HepG2 (cell line): ENCODE measurements around the gene TSPAN32. TPM values are rescaled to one million over a fixed set of nuclear protein-coding genes. Genes with fewer than 3 reads are reported as not detected.

Experiments used
- ATAC-seq: fragments of 200-7000 bp; cut with Tn5 transposase; 3 replicates; pipeline ENCODE4 v1.9.1; 2020; ENCODE audit warnings: mild to moderate bottlenecking, moderate library complexity
- BruUV-seq: library from RNA; stranded (reverse); fragments of 400-500 nt; replicated peaks from 2 replicates; lab custom pipeline; 2021; lab: Mats Ljungman, UMichigan
- CTCF ChIA-PET: fragments of 300-600 bp; formaldehyde crosslinking; extraction: SDS; loops from one replicate; lab custom pipeline; 2021; ENCODE audit warnings: low total read pairs, inconsistent platforms, low intra/inter-chr PET ratio; lab: Yijun Ruan, JAX
- POLR2A ChIA-PET: fragments of 350-600 bp; sonication (Branson Sonifier 250); formaldehyde crosslinking; loops from one replicate; lab custom pipeline; 2020; ENCODE audit warnings: antibody characterized with exemption, inconsistent platforms; lab: Yijun Ruan, JAX
- DNase-seq: peaks from one replicate; pipeline ENCODE4 v3.0.0-alpha.2; 2015; ENCODE audit warnings: low spot score
- FAIRE-seq: peaks from 3 replicates; lab custom pipeline; 2011; peaks lifted over from hg19 to GRCh38; lab: Jason Lieb, UNC
- H2AFZ ChIP-seq: one replicate; pipeline ENCODE4 v1.6.1; 2011; ENCODE audit warnings: low read length, inconsistent platforms
- H3K27ac ChIP-seq: fragments of 300-600 bp; 3 replicates; pipeline ENCODE4 v1.8.0; 2011; ENCODE audit warnings: mixed run types, mild to moderate bottlenecking, mixed read lengths, low read length, inconsistent platforms; ENCODE audit not compliant: insufficient read depth; ENCODE audit errors: extremely low read length
- H3K27me3 ChIP-seq, 2 experiments: fragments of 200-600 bp in 1 of 2; 2 replicates in 1 of 2; 3 replicates in 1 of 2; pipeline versions ENCODE4 v1.6.0 to v1.8.0; 2011; ENCODE audit warnings: low read length in 2 of 2, mild to moderate bottlenecking in 2 of 2, moderate library complexity in 2 of 2, inconsistent platforms in 1 of 2; ENCODE audit not compliant: insufficient read depth in 2 of 2, control insufficient read depth in 1 of 2
- H3K36me3 ChIP-seq, 2 experiments: fragments of 200-600 bp in 1 of 2; replicated peaks in 1 of 2; 2 replicates in 1 of 2; 3 replicates in 1 of 2; pipeline versions ENCODE4 v1.5.1 to v1.8.0; 2011; ENCODE audit warnings: low read length in 2 of 2, inconsistent platforms in 1 of 2; ENCODE audit not compliant: insufficient read depth in 2 of 2, control insufficient read depth in 1 of 2
- H3K4me1 ChIP-seq: 2 replicates; pipeline ENCODE4 v1.5.1; 2012; ENCODE audit warnings: low read length, inconsistent platforms; ENCODE audit not compliant: insufficient read depth
- H3K4me2 ChIP-seq: 2 replicates; pipeline ENCODE4 v1.6.0; 2011; ENCODE audit warnings: low read depth, low read length, inconsistent platforms
- H3K4me3 ChIP-seq, 3 experiments: fragments of 200-600 bp in 1 of 3; sonication (generic), shearing (Covaris generic) in 1 of 3; replicated peaks in 1 of 3; 2 replicates each; pipeline ENCODE4 v1.5.1; 2011 to 2016; ENCODE audit warnings: low read length in 3 of 3, inconsistent platforms in 2 of 3, low read depth in 2 of 3, mild to moderate bottlenecking in 2 of 3, control low read depth in 1 of 3, mixed read lengths in 1 of 3; ENCODE audit not compliant: insufficient read depth in 1 of 3
- H3K79me2 ChIP-seq: one replicate; pipeline ENCODE4 v1.6.1; 2011; ENCODE audit warnings: low read length, inconsistent platforms; ENCODE audit not compliant: insufficient read depth
- H3K9ac ChIP-seq: 2 replicates; pipeline ENCODE4 v1.6.0; 2011; ENCODE audit warnings: mild to moderate bottlenecking, low read depth, low read length, inconsistent platforms; ENCODE audit not compliant: insufficient read depth
- H3K9me3 ChIP-seq: 2 replicates; pipeline ENCODE4 v1.5.1; 2012; ENCODE audit warnings: mild to moderate bottlenecking, low read length
- H4K20me1 ChIP-seq: 2 replicates; pipeline ENCODE4 v1.6.0; 2011; ENCODE audit warnings: inconsistent platforms, mild to moderate bottlenecking, low read length, moderate library complexity; ENCODE audit not compliant: insufficient read depth
- BCL6 ChIP-seq: IDR thresholded peaks from 2 replicates; pipeline ENCODE4 v1.6.1; 2016; ENCODE audit warnings: missing genetic modification reagents, missing compliant biosample characterization
- FIP1L1 ChIP-seq: fragments of 200-400 bp; formaldehyde crosslinking; IDR thresholded peaks from 2 replicates; pipeline ENCODE4 v1.6.1; 2018; ENCODE audit warnings: low read depth, mild to moderate bottlenecking, low read length, moderate library complexity, borderline replicate concordance; ENCODE audit not compliant: insufficient read depth
- GATA4 ChIP-seq: sonication (generic); IDR thresholded peaks from 2 replicates; pipeline ENCODE4 v1.6.1; 2016; ENCODE audit warnings: antibody characterized with exemption, low read depth, borderline replicate concordance
- IRF2 ChIP-seq: IDR thresholded peaks from 2 replicates; pipeline ENCODE4 v1.6.1; 2018; ENCODE audit warnings: missing genetic modification reagents, missing compliant biosample characterization
- SIN3B ChIP-seq: fragments of 150-350 bp; IDR thresholded peaks from 2 replicates; pipeline ENCODE4 v1.6.1; 2014; ENCODE audit warnings: low read length
- ZFP90 ChIP-seq: sonication (generic); formaldehyde crosslinking; IDR thresholded peaks from 2 replicates; pipeline ENCODE4 v1.8.0; 2022; ENCODE audit warnings: missing genetic modification reagents, mild to moderate bottlenecking, inconsistent platforms, borderline replicate concordance
- ZMYM3 ChIP-seq: sonication (generic); formaldehyde crosslinking; IDR thresholded peaks from 2 replicates; pipeline ENCODE4 v1.5.1; 2020; ENCODE audit warnings: mild to moderate bottlenecking, missing genetic modification reagents
- ZNF766 ChIP-seq: sonication (generic); formaldehyde crosslinking; IDR thresholded peaks from 2 replicates; pipeline ENCODE4 v1.5.0; 2020; ENCODE audit warnings: missing genetic modification reagents, borderline replicate concordance
- ZNF775 ChIP-seq: sonication (generic); formaldehyde crosslinking; IDR thresholded peaks from 2 replicates; pipeline ENCODE4 v1.4.0; 2020; ENCODE audit warnings: missing genetic modification reagents, mild to moderate bottlenecking, moderate library complexity, borderline replicate concordance
- WGBS: methylation state at CpG from one replicate; pipeline ENCODE4 v1.1.6; 2017; ENCODE audit warnings: low lambda C conversion rate; 5-methylcytosine and 5-hydroxymethylcytosine counted together
- in situ Hi-C: cut with HindIII; loops from 2 replicates; pipeline ENCODE4 v1.10.0; 2017; ENCODE audit warnings: low pct_unique_long_range_greater_than_20kb; ENCODE audit not compliant: extremely low pct_ligation_motif_present
- intact Hi-C: fragments of 100-400 bp; cut with micrococcal nuclease; formaldehyde crosslinking; loops from one replicate; pipeline ENCODE4 v1.10.0; 2022; ENCODE audit not compliant: unreplicated experiment
- polyA plus RNA-seq, 8 experiments: library from polyadenylated mRNA; depleted of rRNA in 3 of 8; stranded (reverse) in 7 of 8; unstranded in 1 of 8; fragments of >200 nt; fragmentation: Illumina TruSeq in 4 of 8; extraction: Trizol in 4 of 8; gene quantifications; 2 replicates each; pipeline versions ENCODE4 v1.2.1 to v1.2.3, GENCODE V29; 2011 to 2016; ENCODE audit warnings: low read depth in 4 of 8, missing spikeins in 1 of 8, mixed read lengths in 1 of 8; ENCODE audit not compliant: insufficient read depth in 1 of 8
- total RNA-seq, 5 experiments: library from RNA; depleted of rRNA; stranded (reverse); fragments of >200 nt; fragmentation: Illumina TruSeq; extraction: Trizol; gene quantifications; 2 replicates each; pipeline ENCODE4 v1.2.3, GENCODE V29; 2016; ENCODE audit warnings: low read depth in 1 of 5
- TF ChIP-seq, protein P1 (sequence below): sonication (generic); formaldehyde crosslinking; IDR thresholded peaks from 2 replicates; pipeline ENCODE4 v1.8.1; 2023; ENCODE audit warnings: mild to moderate bottlenecking, missing genetic modification reagents, borderline replicate concordance
- TF ChIP-seq, protein P2 (sequence below): sonication (generic); formaldehyde crosslinking; IDR thresholded peaks from 2 replicates; pipeline ENCODE4 v1.8.0; 2022; ENCODE audit warnings: mild to moderate bottlenecking, missing genetic modification reagents, moderate library complexity
- TF ChIP-seq, protein P3 (sequence below): sonication (generic); formaldehyde crosslinking; IDR thresholded peaks from 2 replicates; pipeline ENCODE4 v1.4.0; 2020; ENCODE audit warnings: missing genetic modification reagents, borderline replicate concordance

Gene TSPAN32
- total and polyA plus RNA-seq, 2 of the 13 experiments (the other 11 are each of a cell fraction or from before 2014, with no cell fraction given), result 0.09 to 0.70 TPM

DNA sequence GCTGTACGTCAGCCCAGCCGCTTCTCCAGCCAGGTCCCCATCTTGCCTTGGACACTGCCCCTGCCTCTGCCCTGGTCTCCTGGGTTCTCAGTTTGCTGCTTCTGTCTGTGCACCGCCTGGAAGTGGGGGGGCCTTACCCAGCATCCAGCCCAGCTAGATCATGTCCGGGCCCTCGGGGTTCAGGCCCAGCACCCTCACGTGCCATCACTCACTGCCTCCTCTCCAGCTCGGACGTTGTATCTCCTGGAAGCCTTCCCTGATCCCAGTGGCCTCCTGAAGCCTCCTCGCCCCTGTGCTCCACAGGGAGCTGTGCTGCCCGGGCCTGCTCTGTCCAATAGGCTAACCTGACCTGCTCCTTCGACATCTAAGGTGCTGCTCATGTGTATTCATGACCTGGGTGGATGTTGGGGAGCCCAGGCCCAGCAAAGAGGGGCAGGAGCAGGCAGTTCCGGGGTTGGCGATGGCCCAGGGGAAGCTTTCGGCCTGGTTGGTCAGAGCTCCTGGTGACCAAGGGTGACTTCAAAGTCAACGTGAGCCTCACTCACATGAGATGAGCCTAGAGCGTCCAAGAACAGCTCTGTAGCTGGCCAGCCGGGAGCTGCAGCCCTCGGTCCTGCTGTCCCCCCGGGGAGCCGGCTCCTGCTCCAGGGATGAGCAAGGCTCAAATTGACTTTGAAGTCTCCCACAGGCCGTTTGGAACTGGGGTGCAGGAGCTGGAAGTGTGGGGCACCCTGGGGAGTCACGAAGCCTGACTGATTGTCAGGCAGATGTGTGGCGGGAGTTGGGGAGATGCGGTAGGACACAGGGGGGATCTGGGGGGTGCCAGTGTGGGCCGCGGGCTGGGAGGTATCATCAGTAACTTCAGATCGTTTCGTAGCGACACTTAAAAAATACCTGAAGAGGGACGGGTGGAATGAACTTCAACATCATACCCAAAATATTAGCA lies 26.2 kb upstream of the TSPAN32 start:
- no peaks in the 10 kb centered on the region for H4K20me1 ChIP-seq
- TF ChIP-seq FIP1L1 (no peak), IRF2 (CRISPR knock-in tag) (no peak), ZFP90 (CRISPR knock-in tag) (no peak), ZNF766 (CRISPR knock-in tag) (no peak)
- TF ChIP-seq, protein P1, sequence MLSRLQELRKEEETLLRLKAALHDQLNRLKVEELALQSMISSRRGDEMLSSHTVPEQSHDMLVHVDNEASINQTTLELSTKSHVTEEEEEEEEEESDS, result no peak
- no peak overlapping the region for H3K9ac ChIP-seq
- no TSS peak for BruUV-seq
- no peak overlapping the region for H2AFZ ChIP-seq
- no peak overlapping the region for H3K4me3 ChIP-seq
- H3K9me3 ChIP-seq, result no peaks in the 10 kb centered on the region
- H3K36me3 ChIP-seq, result no peaks in the 10 kb centered on the region
- FAIRE-seq, result no peak
- ChIA-PET CTCF (no interaction called here), POLR2A (no interaction called here)
- peaks cover 3 to 39% of the 10 kb centered on the region in 2 experiments for H3K27me3 ChIP-seq
- in situ Hi-C loops, result no loop called here
- no peaks in the 10 kb centered on the region for H3K4me1 ChIP-seq
- no peak overlapping the region for H3K27ac ChIP-seq
- no peaks in the 10 kb centered on the region for H3K79me2 ChIP-seq
- no peak for ATAC-seq
- intact Hi-C loops, result no loop called here
- WGBS, result 57% methylated on average over 27 of the region's 30 CpGs
- H3K4me2 ChIP-seq, result no peak overlapping the region
- DNase-seq, result no peak

DNA sequence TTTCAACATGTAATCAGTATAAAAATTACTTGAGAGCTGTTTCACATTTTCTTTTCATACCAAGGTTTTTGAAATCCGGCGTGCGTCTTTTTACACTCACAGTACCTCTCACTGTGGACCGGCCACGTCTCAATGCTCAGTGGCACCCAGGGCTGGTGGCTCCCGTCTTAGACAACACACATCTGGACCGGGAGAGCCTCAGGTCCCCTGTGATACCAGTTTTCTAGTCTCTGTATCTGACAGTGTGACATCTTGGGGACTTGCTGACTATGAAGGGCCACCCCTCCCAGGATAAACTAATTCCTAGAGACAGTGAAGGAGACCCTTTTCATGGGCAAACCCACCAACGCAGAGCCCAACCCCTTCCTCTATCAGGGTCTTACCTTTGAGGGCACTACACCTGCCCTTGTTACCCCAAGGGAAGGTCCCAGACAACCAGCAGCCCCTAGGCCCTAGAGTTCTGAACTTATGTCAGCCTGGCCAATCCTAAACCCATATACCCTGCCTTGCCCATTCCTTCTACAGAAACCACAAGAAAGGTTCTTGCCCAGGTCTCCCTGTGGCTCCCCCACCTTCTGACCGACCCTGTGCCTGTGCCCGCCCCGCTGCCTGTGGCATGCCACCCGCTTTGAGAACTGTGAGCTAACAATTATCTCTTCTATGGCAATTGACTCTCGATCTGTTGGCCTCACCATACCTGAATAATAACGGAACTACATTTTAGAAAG lies 25.4 kb upstream of the TSPAN32 start:
- Histone ChIP-seq H3K27me3 (peaks cover 3 to 39% of the 10 kb centered on the region in 2 experiments), H3K9ac (no peak overlapping the region), H3K9me3 (no peaks in the 10 kb centered on the region), H3K4me3 (no peak overlapping the region), H3K27ac (no peak overlapping the region), H3K4me1 (no peaks in the 10 kb centered on the region), H3K4me2 (no peak overlapping the region), H3K79me2 (no peaks in the 10 kb centered on the region), H2AFZ (no peak overlapping the region), H3K36me3 (no peaks in the 10 kb centered on the region), H4K20me1 (no peaks in the 10 kb centered on the region)
- no peak for ATAC-seq
- no peak for FAIRE-seq
- BruUV-seq, result no TSS peak
- POLR2A ChIA-PET, result no interaction called here
- intact Hi-C loops, result no loop called here
- no peak for DNase-seq
- CTCF ChIA-PET, result no interaction called here
- 64% methylated on average over 14 of the region's 14 CpGs for WGBS
- in situ Hi-C loops, result no loop called here
- TF ChIP-seq, protein P1, result no peak
- TF ChIP-seq, protein P2, sequence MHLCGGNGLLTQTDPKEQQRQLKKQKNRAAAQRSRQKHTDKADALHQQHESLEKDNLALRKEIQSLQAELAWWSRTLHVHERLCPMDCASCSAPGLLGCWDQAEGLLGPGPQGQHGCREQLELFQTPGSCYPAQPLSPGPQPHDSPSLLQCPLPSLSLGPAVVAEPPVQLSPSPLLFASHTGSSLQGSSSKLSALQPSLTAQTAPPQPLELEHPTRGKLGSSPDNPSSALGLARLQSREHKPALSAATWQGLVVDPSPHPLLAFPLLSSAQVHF (CRISPR knock-in tag), result no peak
- TF ChIP-seq ZNF775 (CRISPR knock-in tag) (no peak), BCL6 (CRISPR knock-in tag) (no peak), SIN3B (no peak), GATA4 (no peak), ZMYM3 (CRISPR knock-in tag) (no peak)
- TF ChIP-seq, protein P3, sequence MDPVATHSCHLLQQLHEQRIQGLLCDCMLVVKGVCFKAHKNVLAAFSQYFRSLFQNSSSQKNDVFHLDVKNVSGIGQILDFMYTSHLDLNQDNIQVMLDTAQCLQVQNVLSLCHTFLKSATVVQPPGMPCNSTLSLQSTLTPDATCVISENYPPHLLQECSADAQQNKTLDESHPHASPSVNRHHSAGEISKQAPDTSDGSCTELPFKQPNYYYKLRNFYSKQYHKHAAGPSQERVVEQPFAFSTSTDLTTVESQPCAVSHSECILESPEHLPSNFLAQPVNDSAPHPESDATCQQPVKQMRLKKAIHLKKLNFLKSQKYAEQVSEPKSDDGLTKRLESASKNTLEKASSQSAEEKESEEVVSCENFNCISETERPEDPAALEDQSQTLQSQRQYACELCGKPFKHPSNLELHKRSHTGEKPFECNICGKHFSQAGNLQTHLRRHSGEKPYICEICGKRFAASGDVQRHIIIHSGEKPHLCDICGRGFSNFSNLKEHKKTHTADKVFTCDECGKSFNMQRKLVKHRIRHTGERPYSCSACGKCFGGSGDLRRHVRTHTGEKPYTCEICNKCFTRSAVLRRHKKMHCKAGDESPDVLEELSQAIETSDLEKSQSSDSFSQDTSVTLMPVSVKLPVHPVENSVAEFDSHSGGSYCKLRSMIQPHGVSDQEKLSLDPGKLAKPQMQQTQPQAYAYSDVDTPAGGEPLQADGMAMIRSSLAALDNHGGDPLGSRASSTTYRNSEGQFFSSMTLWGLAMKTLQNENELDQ, result no peak
